Caco-2 (cell line): ENCODE results near the gene C1orf21. TPM values are rescaled to one million over a fixed set of nuclear protein-coding genes. Genes with fewer than 3 reads are reported as not detected.

ENCODE experiments used
- BruUV-seq: library from RNA; stranded (reverse); fragments of 400-500 nt; replicated peaks from 2 replicates; lab custom pipeline; 2021; lab: Mats Ljungman, UMichigan
- CTCF ChIA-PET: fragments of 300-600 bp; sonication (Branson Sonifier 250); formaldehyde crosslinking; loops from one replicate; lab custom pipeline; 2022; ENCODE audit warnings: antibody characterized with exemption; lab: Charles Lee
- POLR2A ChIA-PET: fragments of 300-600 bp; sonication (Branson Sonifier 250); formaldehyde crosslinking; loops from one replicate; lab custom pipeline; 2022; ENCODE audit warnings: antibody characterized with exemption; lab: Charles Lee
- DNase-seq, 2 experiments: peaks; one replicate each; pipeline versions ENCODE4 v3.0.0 to v3.0.0-alpha.2; 2020 to 2022
- H3K27me3 ChIP-seq: replicated peaks from 2 replicates; pipeline ENCODE4 v1.6.0; 2011; ENCODE audit warnings: low read length; ENCODE audit not compliant: control insufficient read depth, insufficient read depth
- H3K36me3 ChIP-seq: 2 replicates; pipeline ENCODE4 v1.5.1; 2011; ENCODE audit warnings: low read length; ENCODE audit not compliant: control insufficient read depth, insufficient read depth
- H3K4me1 ChIP-seq: fragments of 250-450 bp; sonication (Bioruptor Pico); 2 replicates; pipeline ENCODE4 v1.5.1; 2020; ENCODE audit warnings: mild to moderate bottlenecking
- H3K4me3 ChIP-seq: 2 replicates; pipeline ENCODE4 v1.5.1; 2011; ENCODE audit warnings: low read depth, mild to moderate bottlenecking, control low read depth, low read length
- H3K9me3 ChIP-seq: fragments of 250-450 bp; sonication (Bioruptor Pico); 2 replicates; pipeline ENCODE4 v1.5.1; 2020; ENCODE audit warnings: mild to moderate bottlenecking, moderate library complexity
- H3K27ac Mint-ChIP-seq: one replicate; pipeline ENCODE4 v1.8.0; 2022; ENCODE audit warnings: mixed read lengths; ENCODE audit not compliant: unreplicated experiment
- H3K27me3 Mint-ChIP-seq: one replicate; pipeline ENCODE4 v1.8.0; 2022; ENCODE audit warnings: mixed read lengths; ENCODE audit not compliant: insufficient read depth, unreplicated experiment
- H3K36me3 Mint-ChIP-seq: one replicate; pipeline ENCODE4 v1.8.0; 2022; ENCODE audit warnings: mild to moderate bottlenecking, mixed read lengths; ENCODE audit not compliant: insufficient read depth, unreplicated experiment
- H3K4me1 Mint-ChIP-seq: one replicate; pipeline ENCODE4 v1.8.0; 2022; ENCODE audit warnings: low read depth, mixed read lengths; ENCODE audit not compliant: unreplicated experiment
- H3K4me3 Mint-ChIP-seq: one replicate; pipeline ENCODE4 v1.8.0; 2022; ENCODE audit warnings: mild to moderate bottlenecking, moderate library complexity, mixed read lengths; ENCODE audit not compliant: unreplicated experiment
- H3K9me3 Mint-ChIP-seq: one replicate; pipeline ENCODE4 v1.8.0; 2022; ENCODE audit warnings: mixed read lengths; ENCODE audit not compliant: unreplicated experiment
- CTCF ChIP-seq, 2 experiments: fragments of 200-600 bp in 1 of 2; IDR thresholded peaks; 1 replicate in 1 of 2; 2 replicates in 1 of 2; pipeline versions ENCODE4 v1.5.1 to v1.8.0; 2011 to 2022; ENCODE audit warnings: antibody characterized with exemption in 1 of 2, control low read depth in 1 of 2, inconsistent platforms in 1 of 2, low read depth in 1 of 2, low read length in 1 of 2, mild to moderate bottlenecking in 1 of 2, moderate library complexity in 1 of 2; ENCODE audit not compliant: insufficient read depth in 1 of 2, severe bottlenecking in 1 of 2, unreplicated experiment in 1 of 2
- intact Hi-C: fragments of 100-400 bp; cut with micrococcal nuclease; formaldehyde crosslinking; loops from one replicate; pipeline ENCODE4 v1.10.0; 2022; ENCODE audit not compliant: unreplicated experiment
- total RNA-seq: library from RNA; stranded (reverse); gene quantifications from 2 replicates; pipeline ENCODE4 v1.2.3, GENCODE V29; 2022

Gene C1orf21
- total RNA-seq, 1 experiment from 2014 or later, result 0.82 TPM

DNA sequence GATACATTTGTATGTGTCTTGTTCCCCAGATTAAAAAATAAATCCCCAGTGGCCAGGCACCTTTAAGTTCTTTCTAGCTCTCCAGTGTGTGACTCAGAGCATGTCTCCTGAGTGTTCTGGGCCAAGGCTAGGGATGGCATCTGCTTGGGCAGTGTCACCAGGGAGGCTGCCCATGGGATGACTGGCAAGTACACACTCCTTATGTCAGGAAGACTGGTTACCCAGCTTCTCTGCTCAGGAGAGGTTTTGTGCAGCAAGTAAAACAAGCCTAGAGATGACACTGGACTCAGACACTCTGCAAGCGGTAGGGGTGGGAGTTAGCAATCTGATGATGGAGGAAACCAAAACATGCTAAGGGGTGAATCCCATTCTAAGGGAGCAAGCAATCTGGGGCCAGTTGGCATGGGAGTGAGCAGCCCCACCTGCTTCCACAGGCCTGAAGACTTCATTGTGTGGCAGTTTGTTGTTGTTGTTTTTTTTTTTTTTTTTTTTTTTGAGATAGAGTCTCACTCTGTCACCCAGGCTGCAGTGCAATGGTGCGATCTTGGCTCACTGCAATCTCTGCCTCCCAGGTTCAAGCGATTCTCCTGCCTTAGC lies 230.7 kb downstream of the C1orf21 start:
- Histone ChIP-seq H3K9me3 (no peaks in the 10 kb centered on the region), H3K27me3 (no peaks in the 10 kb centered on the region), H3K36me3 (no peaks in the 10 kb centered on the region), H3K4me3 (no peak overlapping the region), H3K4me1 (0 out of 2 replicates have a peak, but pooled peaks cover 2% of the 10 kb centered on the region)
- no peak for DNase-seq
- Mint-ChIP-seq H3K4me3 (no peak overlapping the region), H3K36me3 (no peaks in the 10 kb centered on the region), H3K4me1 (peaks cover 7% of the 10 kb centered on the region), H3K9me3 (no peaks in the 10 kb centered on the region), H3K27me3 (peaks cover 4% of the 10 kb centered on the region), H3K27ac (no peak overlapping the region)
- no TSS peak for BruUV-seq
- CTCF ChIA-PET, result no interaction called here
- TF ChIP-seq CTCF (IDR thresholded peaks at IDR 0.05; ENCODE audit: insufficient read depth in 1 of 2, low read depth in 1 of 2, low read length in 1 of 2, severe bottlenecking in 1 of 2, unreplicated experiment in 1 of 2), result no peak
- POLR2A ChIA-PET, result no interaction called here
- intact Hi-C loops, result no loop called here

DNA sequence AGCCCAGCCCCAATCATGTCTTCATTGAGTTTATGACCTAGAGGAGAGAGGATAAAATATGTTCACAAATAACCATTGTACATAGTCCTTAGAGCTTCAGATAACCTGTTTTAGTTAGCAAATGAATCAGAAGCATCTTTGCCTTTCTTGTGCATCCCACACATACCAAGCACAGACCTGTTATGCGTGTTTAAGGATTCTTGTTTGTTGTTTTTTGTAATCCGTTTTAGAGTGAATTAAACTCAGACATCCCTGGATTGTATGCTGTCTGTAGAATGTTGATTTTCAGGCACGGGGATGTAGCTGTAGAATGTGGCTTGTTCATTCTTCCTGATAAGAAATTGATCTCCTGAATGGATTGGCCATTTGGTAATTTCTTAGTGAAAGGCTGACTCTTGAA lies 232.0 kb downstream of the C1orf21 start:
- Histone ChIP-seq H3K9me3 (no peaks in the 10 kb centered on the region), H3K27me3 (no peaks in the 10 kb centered on the region), H3K4me3 (no peak overlapping the region), H3K4me1 (0 out of 2 replicates have a peak, but pooled peaks cover 4% of the 10 kb centered on the region), H3K36me3 (no peaks in the 10 kb centered on the region)
- no peak for TF ChIP-seq CTCF (IDR thresholded peaks at IDR 0.05; ENCODE audit: insufficient read depth in 1 of 2, low read depth in 1 of 2, low read length in 1 of 2, severe bottlenecking in 1 of 2, unreplicated experiment in 1 of 2)
- no TSS peak for BruUV-seq
- Mint-ChIP-seq H3K4me3 (no peak overlapping the region), H3K36me3 (no peaks in the 10 kb centered on the region), H3K4me1 (peaks cover 7% of the 10 kb centered on the region), H3K27me3 (peaks cover 4% of the 10 kb centered on the region), H3K27ac (no peak overlapping the region), H3K9me3 (no peaks in the 10 kb centered on the region)
- ChIA-PET POLR2A (no interaction called here), CTCF (no interaction called here)
- DNase-seq, result no peak
- intact Hi-C loops, result no loop called here

- no TSS peak for BruUV-seq
- peaks cover 7% of the 10 kb centered on the region for H3K4me1 Mint-ChIP-seq
- intact Hi-C loops, result no loop called here
- H3K9me3 ChIP-seq, result no peaks in the 10 kb centered on the region
- no peak overlapping the region for H3K27ac Mint-ChIP-seq
- no peaks in the 10 kb centered on the region for H3K36me3 ChIP-seq
- CTCF ChIA-PET, result no interaction called here
- H3K27me3 Mint-ChIP-seq, result peaks cover 7% of the 10 kb centered on the region
- no peak for DNase-seq
- POLR2A ChIA-PET, result no interaction called here
- no peak overlapping the region for H3K4me3 ChIP-seq
- H3K9me3 Mint-ChIP-seq, result no peaks in the 10 kb centered on the region
- H3K4me1 ChIP-seq, result 0 out of 2 replicates have a peak, but pooled peaks cover 4% of the 10 kb centered on the region
- TF ChIP-seq CTCF (IDR thresholded peaks at IDR 0.05; ENCODE audit: insufficient read depth in 1 of 2, low read depth in 1 of 2, low read length in 1 of 2, severe bottlenecking in 1 of 2, unreplicated experiment in 1 of 2), result no peak
- H3K36me3 Mint-ChIP-seq, result no peaks in the 10 kb centered on the region
- H3K27me3 ChIP-seq, result no peaks in the 10 kb centered on the region
- no peak overlapping the region for H3K4me3 Mint-ChIP-seq
These were observed 233.6 kb downstream of the C1orf21 start for GRCh38 chr1:184620469-184620868.
